OCI-LY3 (cell line): Measurements from ENCODE around the gene GALNT1.

Source experiments
- H2AFZ ChIP-seq: fragments of 200-600, 300-600 bp; shearing (Covaris generic); 2 replicates; pipeline ENCODE4 v1.6.0; 2014; ENCODE audit warnings: antibody characterized with exemption, low read depth, low read length
- H3K27ac ChIP-seq: fragments of 200-600, 300-600 bp; sonication (generic); 2 replicates; pipeline ENCODE4 v1.5.1; 2014; ENCODE audit warnings: mild to moderate bottlenecking, low read length, moderate library complexity, mixed read lengths
- H3K27me3 ChIP-seq: fragments of 200-600, 300-600 bp; sonication (generic); 2 replicates; pipeline ENCODE4 v1.6.1; 2014; ENCODE audit warnings: low read depth, low read length, mixed read lengths
- H3K36me3 ChIP-seq: fragments of 200-600, 300-600 bp; sonication (generic); replicated peaks from 2 replicates; pipeline ENCODE3; 2014; ENCODE audit warnings: low read depth, low read length, mixed read lengths
- H3K4me1 ChIP-seq: fragments of 300-600, 200-600 bp; sonication (generic); 2 replicates; pipeline ENCODE4 v1.6.1; 2014; ENCODE audit warnings: low read length, mixed read lengths
- H3K4me2 ChIP-seq: fragments of 200-600, 300-600 bp; sonication (generic); 2 replicates; pipeline ENCODE4 v1.6.1; 2014; ENCODE audit warnings: low read length, mixed read lengths
- H3K4me3 ChIP-seq: fragments of 300-600, 200-600 bp; sonication (generic); 2 replicates; pipeline ENCODE4 v1.5.1; 2014; ENCODE audit warnings: antibody characterized with exemption, mild to moderate bottlenecking, low read length, moderate library complexity
- H3K79me2 ChIP-seq: fragments of 300-600, 200-600 bp; shearing (Covaris generic); 2 replicates; pipeline ENCODE4 v1.6.1; 2014; ENCODE audit warnings: mild to moderate bottlenecking, low read length, mixed read lengths
- H3K9ac ChIP-seq: fragments of 300-600, 200-600 bp; shearing (Covaris generic); 2 replicates; pipeline ENCODE4 v1.6.0; 2014; ENCODE audit warnings: mild to moderate bottlenecking, low read length, moderate library complexity
- H3K9me3 ChIP-seq: fragments of 200-600, 300-600 bp; shearing (Covaris generic); 2 replicates; pipeline ENCODE4 v1.6.1; 2014; ENCODE audit warnings: low read length, mixed read lengths; ENCODE audit not compliant: insufficient read depth
- H4K20me1 ChIP-seq: fragments of 200-600, 300-600 bp; sonication (generic); 2 replicates; pipeline ENCODE4 v1.6.1; 2016; ENCODE audit warnings: low read length, mixed read lengths; ENCODE audit not compliant: insufficient read depth
- CTCF ChIP-seq: fragments of 200-600, 300-600 bp; sonication (generic); IDR thresholded peaks from 2 replicates; pipeline ENCODE4 v1.5.1; 2014; ENCODE audit warnings: antibody characterized with exemption, low read length, low read depth
- EZH2phosphoT487 ChIP-seq: fragments of 200-600 bp; shearing (Covaris generic); IDR thresholded peaks from 2 replicates; pipeline ENCODE4 v1.6.1; 2018; ENCODE audit warnings: antibody characterized with exemption, mixed run types, low read depth

Gene GALNT1

GRCh38 chr18:35588995-35589394, 7.5 kb downstream of the GALNT1 start:
- H3K27me3 ChIP-seq, result no peaks in the 10 kb centered on the region
- H3K9ac ChIP-seq, result no peak overlapping the region
- H3K9me3 ChIP-seq, result 0 out of 2 replicates have a peak, but pooled peaks cover 12% of the 10 kb centered on the region
- H3K4me2 ChIP-seq, result no peak overlapping the region
- H3K4me1 ChIP-seq, result peaks cover 40% of the 10 kb centered on the region
- no peak overlapping the region for H3K27ac ChIP-seq
- TF ChIP-seq EZH2phosphoT487, result no peak
- peak; percentile 67 for TF ChIP-seq CTCF
- no peak overlapping the region for H3K4me3 ChIP-seq
- peaks cover 96% of the 10 kb centered on the region for H3K79me2 ChIP-seq
- peaks cover 25% of the 10 kb centered on the region for H3K36me3 ChIP-seq
- no peak overlapping the region for H2AFZ ChIP-seq
- peaks cover 15% of the 10 kb centered on the region for H4K20me1 ChIP-seq

GRCh38 chr18:35589546-35589945, 8.0 kb downstream of the GALNT1 start:
- Histone ChIP-seq H3K9me3 (0 out of 2 replicates have a peak, but pooled peaks cover 12% of the 10 kb centered on the region), H3K9ac (no peak overlapping the region), H2AFZ (no peak overlapping the region), H3K27me3 (no peaks in the 10 kb centered on the region), H3K36me3 (peaks cover 23% of the 10 kb centered on the region), H3K4me1 (peaks cover 40% of the 10 kb centered on the region), H4K20me1 (peaks cover 15% of the 10 kb centered on the region), H3K79me2 (peaks cover 96% of the 10 kb centered on the region), H3K4me2 (no peak overlapping the region), H3K4me3 (no peak overlapping the region), H3K27ac (no peak overlapping the region)
- TF ChIP-seq CTCF, result no peak

DNA sequence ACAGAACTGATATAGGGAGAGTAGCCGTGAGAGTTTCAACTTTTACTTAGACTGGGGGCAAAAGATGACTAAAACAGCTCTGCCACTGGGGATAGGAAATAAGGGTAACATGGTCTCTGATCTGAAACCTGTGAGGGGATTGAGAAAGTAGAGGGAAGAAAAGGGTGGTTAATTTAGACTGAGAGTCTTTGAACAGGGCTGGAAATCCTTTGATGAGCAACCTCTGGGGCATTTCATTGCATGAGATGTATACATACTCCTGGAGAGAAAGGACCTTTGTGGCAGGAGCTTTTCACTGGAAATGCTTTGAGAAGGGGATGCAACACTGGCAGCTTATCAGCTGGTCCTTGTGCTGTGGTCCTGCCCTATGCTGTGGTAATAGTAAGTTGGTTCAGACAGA, 9.4 kb downstream of the GALNT1 start:
- H3K27ac ChIP-seq, result no peak overlapping the region
- no peak overlapping the region for H3K4me3 ChIP-seq
- H3K4me2 ChIP-seq, result peak overlapping the region; percentile 23
- H3K27me3 ChIP-seq, result no peaks in the 10 kb centered on the region
- H3K79me2 ChIP-seq, result peaks cover 92% of the 10 kb centered on the region
- peaks cover 10% of the 10 kb centered on the region for H3K36me3 ChIP-seq
- no peak overlapping the region for H3K9ac ChIP-seq
- H2AFZ ChIP-seq, result no peak overlapping the region
- peaks cover 41% of the 10 kb centered on the region for H3K4me1 ChIP-seq
- no peak for TF ChIP-seq CTCF
- TF ChIP-seq EZH2phosphoT487, result no peak
- 0 out of 2 replicates have a peak, but pooled peaks cover 12% of the 10 kb centered on the region for H3K9me3 ChIP-seq
- H4K20me1 ChIP-seq, result peaks cover 15% of the 10 kb centered on the region

DNA sequence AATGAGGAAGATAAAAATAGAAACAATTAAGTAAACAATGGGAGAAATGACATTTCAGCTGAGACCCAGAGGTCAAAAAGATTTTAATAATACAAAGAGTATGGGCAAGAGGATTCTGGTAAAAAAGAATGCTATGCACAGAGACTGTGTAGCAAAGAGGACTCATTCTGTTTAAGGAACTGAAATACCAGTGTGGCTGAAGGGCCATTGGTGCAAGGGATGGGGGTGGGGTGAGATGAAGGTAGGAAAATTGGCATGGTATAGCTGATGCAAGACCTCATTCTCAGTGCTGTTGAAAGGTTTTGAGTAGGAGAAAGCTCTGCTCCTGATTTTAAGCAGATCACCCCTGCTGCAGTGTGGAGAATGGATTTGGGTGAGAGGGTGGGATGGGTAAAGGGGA, 10.8 kb downstream of the GALNT1 start:
- peak overlapping the region; percentile 79 for H3K9ac ChIP-seq
- no peaks in the 10 kb centered on the region for H3K27me3 ChIP-seq
- peaks cover 45% of the 10 kb centered on the region for H3K4me1 ChIP-seq
- H3K9me3 ChIP-seq, result 0 out of 2 replicates have a peak, but pooled peaks cover 12% of the 10 kb centered on the region
- peak overlapping the region; percentile 69 for H3K4me3 ChIP-seq
- TF ChIP-seq CTCF, result no peak
- TF ChIP-seq EZH2phosphoT487, result no peak
- H2AFZ ChIP-seq, result no peak overlapping the region
- H3K27ac ChIP-seq, result peak overlapping the region; percentile 70
- H3K36me3 ChIP-seq, result peaks cover 7% of the 10 kb centered on the region
- H3K4me2 ChIP-seq, result peak overlapping the region; percentile 95
- peaks cover 15% of the 10 kb centered on the region for H4K20me1 ChIP-seq
- H3K79me2 ChIP-seq, result peaks cover 90% of the 10 kb centered on the region
